RWPE2 (cell line): ENCODE measurements around the gene KCNG3.
"Not testable (repeated sequence)": the region's sequence is repeated elsewhere in the genome, so short reads cannot be mapped to it uniquely, and the experiment has no call there.

ENCODE experiments used
- ATAC-seq: fragments of 200-7000 bp; cut with Tn5 transposase; 3 replicates; pipeline ENCODE4 v1.9.1; 2021; ENCODE audit warnings: low read depth
- DNase-seq: peaks from one replicate; pipeline ENCODE4 v3.0.0-alpha.2; 2020; ENCODE audit warnings: low spot score
- H3K27ac ChIP-seq: fragments of 450-650 bp; 2 replicates; pipeline ENCODE4 v1.5.1; 2017; ENCODE audit warnings: mild to moderate bottlenecking; ENCODE audit not compliant: poor library complexity, severe bottlenecking
- H3K27me3 ChIP-seq: fragments of 250-450 bp; sonication (Bioruptor Pico); 2 replicates; pipeline ENCODE4 v1.5.1; 2021; ENCODE audit warnings: mild to moderate bottlenecking, moderate library complexity; ENCODE audit not compliant: insufficient read depth, poor library complexity, severe bottlenecking
- H3K36me3 ChIP-seq: fragments of 250-450 bp; sonication (Bioruptor Pico); 2 replicates; pipeline ENCODE4 v1.5.1; 2020; ENCODE audit warnings: low read depth, mild to moderate bottlenecking, moderate library complexity
- H3K4me1 ChIP-seq: fragments of 250-450 bp; sonication (Bioruptor Pico); 2 replicates; pipeline ENCODE4 v1.5.1; 2021; ENCODE audit warnings: mild to moderate bottlenecking, moderate library complexity; ENCODE audit not compliant: insufficient read depth, poor library complexity, severe bottlenecking
- H3K4me3 ChIP-seq: fragments of 250-450 bp; sonication (Bioruptor Pico); 2 replicates; pipeline ENCODE4 v1.5.1; 2021; ENCODE audit warnings: mild to moderate bottlenecking, moderate library complexity; ENCODE audit not compliant: severe bottlenecking
- H3K9me3 ChIP-seq: fragments of 250-450 bp; sonication (Bioruptor Pico); 2 replicates; pipeline ENCODE4 v1.5.1; 2021; ENCODE audit warnings: mild to moderate bottlenecking, moderate library complexity; ENCODE audit not compliant: severe bottlenecking
- TF ChIP-seq, protein P1 (sequence below): fragments of 450-650 bp; IDR thresholded peaks from one replicate; pipeline ENCODE4 v1.5.1; 2017; ENCODE audit warnings: mild to moderate bottlenecking, moderate library complexity; ENCODE audit not compliant: poor library complexity, severe bottlenecking

The KCNG3 gene

DNA sequence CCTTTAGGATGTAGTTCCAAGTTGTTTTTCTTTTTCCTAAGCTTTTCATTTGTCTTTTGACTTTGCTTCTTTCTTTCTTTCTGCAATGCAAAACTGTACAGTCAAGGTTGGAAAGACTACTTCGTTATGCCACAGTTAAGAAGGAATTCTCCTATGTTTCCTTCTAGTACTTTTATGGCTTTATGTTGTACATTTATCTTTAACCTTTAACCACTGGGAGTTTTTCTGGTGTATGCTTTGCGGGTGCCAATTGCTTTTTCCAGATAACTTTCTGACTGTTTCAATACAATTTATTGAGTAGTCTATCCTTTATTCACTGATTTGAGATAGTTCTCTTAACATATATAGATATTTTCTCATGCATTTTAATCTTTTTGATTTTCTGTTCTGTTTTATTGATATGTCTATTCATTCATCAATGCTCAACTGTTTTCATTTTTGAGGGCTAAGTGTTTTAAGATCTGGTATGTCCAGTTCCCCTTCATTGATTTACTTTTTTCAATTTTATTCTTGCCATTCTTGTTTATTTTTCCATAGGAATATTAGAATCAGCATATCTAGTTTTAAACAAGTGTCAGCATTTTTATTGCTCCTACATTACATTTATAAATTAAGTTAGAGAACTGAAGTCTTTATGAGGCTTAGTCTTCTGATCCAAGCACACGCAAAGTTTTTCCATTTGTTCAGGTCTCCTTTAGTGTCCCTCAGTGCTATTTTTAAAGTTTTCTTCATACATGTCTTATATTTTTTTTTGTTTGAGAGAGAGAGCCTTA, 82.9 kb downstream of the KCNG3 start:
- H3K4me1 ChIP-seq = no peaks in the 10 kb centered on the region
- ATAC-seq (no peak), DNase-seq (no peak)
- no peaks in the 10 kb centered on the region for H3K27me3 ChIP-seq
- H3K27ac ChIP-seq = no peak overlapping the region
- H3K36me3 ChIP-seq = no peaks in the 10 kb centered on the region
- H3K4me3 ChIP-seq = no peak overlapping the region
- peaks cover 3% of the 10 kb centered on the region for H3K9me3 ChIP-seq
- TF ChIP-seq, protein P1, sequence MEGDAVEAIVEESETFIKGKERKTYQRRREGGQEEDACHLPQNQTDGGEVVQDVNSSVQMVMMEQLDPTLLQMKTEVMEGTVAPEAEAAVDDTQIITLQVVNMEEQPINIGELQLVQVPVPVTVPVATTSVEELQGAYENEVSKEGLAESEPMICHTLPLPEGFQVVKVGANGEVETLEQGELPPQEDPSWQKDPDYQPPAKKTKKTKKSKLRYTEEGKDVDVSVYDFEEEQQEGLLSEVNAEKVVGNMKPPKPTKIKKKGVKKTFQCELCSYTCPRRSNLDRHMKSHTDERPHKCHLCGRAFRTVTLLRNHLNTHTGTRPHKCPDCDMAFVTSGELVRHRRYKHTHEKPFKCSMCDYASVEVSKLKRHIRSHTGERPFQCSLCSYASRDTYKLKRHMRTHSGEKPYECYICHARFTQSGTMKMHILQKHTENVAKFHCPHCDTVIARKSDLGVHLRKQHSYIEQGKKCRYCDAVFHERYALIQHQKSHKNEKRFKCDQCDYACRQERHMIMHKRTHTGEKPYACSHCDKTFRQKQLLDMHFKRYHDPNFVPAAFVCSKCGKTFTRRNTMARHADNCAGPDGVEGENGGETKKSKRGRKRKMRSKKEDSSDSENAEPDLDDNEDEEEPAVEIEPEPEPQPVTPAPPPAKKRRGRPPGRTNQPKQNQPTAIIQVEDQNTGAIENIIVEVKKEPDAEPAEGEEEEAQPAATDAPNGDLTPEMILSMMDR = no peak

DNA sequence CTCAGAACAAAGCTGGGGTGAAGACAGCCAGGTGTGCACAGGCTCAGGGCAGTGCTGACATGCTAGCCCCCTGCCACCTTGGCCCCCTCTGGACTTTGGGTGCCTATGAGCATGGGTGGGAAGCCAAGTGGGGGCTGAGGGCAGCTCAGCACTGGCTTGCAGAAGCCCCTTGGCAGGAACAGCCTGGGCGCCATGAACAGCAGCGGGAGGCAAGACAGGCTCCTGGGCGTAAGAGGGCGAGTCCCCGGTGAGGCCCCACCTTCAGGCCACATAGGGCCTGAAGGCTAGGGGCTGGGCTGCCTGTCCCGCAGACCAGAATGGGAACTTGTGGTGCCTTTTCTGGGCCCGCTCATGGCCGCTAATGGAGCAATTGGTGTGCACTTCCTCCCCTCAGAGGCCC, 85.8 kb downstream of the KCNG3 start:
- Histone ChIP-seq H3K36me3 (no peaks in the 10 kb centered on the region), H3K27me3 (no peaks in the 10 kb centered on the region), H3K27ac (no peak overlapping the region), H3K4me1 (no peaks in the 10 kb centered on the region), H3K4me3 (no peak overlapping the region), H3K9me3 (no peaks in the 10 kb centered on the region)
- DNase-seq (no peak), ATAC-seq (no peak)
- TF ChIP-seq, protein P1 = no peak

GRCh38 chr2:42407476-42407875, 86.3 kb downstream of the KCNG3 start:
- ATAC-seq = no peak
- no peak for DNase-seq
- Histone ChIP-seq H3K27me3 (no peaks in the 10 kb centered on the region), H3K4me3 (no peak overlapping the region), H3K36me3 (no peaks in the 10 kb centered on the region), H3K27ac (no peak overlapping the region), H3K9me3 (no peaks in the 10 kb centered on the region), H3K4me1 (no peaks in the 10 kb centered on the region)
- TF ChIP-seq, protein P1 = no peak

- Histone ChIP-seq H3K4me3 (no peak overlapping the region), H3K9me3 (no peaks in the 10 kb centered on the region), H3K27me3 (no peaks in the 10 kb centered on the region), H3K4me1 (no peaks in the 10 kb centered on the region), H3K27ac (no peak overlapping the region), H3K36me3 (no peaks in the 10 kb centered on the region)
- TF ChIP-seq, protein P1 = no peak
- ATAC-seq = no peak
- DNase-seq = no peak
Measured at GRCh38 chr2:42404676-42405075, 89.1 kb downstream of the KCNG3 start.

- no peaks in the 10 kb centered on the region for H3K36me3 ChIP-seq
- no peaks in the 10 kb centered on the region for H3K4me1 ChIP-seq
Measured at GRCh38 chr2:42401773-42402172, 92.0 kb downstream of the KCNG3 start.

DNA sequence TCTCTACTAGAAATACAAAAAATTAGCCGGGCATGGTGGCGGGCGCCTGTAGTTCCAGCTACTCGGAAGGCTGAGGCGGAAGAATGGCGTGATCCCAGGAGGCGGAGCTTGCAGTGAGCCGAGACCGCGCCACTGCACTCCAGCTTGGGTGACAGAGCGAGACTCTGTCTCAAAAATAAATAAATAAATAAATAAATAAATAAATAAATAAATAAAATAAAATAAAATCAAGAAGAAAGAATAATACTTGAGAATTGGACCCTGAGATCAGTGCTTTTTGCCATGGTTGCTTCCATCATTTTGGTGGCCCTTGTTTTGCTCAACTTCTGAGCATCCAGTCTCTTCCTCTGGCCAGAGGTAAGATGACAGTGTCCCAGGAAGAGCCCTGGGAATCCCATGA, 95.7 kb downstream of the KCNG3 start:
- H3K27me3 ChIP-seq, H3K9me3 ChIP-seq, H3K4me3 ChIP-seq, ATAC-seq, H3K4me1 ChIP-seq, H3K27ac ChIP-seq, DNase-seq, H3K36me3 ChIP-seq: not testable (repeated sequence)

More at GRCh38 chr2:42401773-42402172, 92.0 kb downstream of the KCNG3 start:
- H3K9me3 ChIP-seq = no peaks in the 10 kb centered on the region
- DNase-seq (no peak), ATAC-seq (no peak)
- TF ChIP-seq, protein P1 = no peak
- H3K27me3 ChIP-seq = no peaks in the 10 kb centered on the region
- no peak overlapping the region for H3K4me3 ChIP-seq
- no peak overlapping the region for H3K27ac ChIP-seq

DNA sequence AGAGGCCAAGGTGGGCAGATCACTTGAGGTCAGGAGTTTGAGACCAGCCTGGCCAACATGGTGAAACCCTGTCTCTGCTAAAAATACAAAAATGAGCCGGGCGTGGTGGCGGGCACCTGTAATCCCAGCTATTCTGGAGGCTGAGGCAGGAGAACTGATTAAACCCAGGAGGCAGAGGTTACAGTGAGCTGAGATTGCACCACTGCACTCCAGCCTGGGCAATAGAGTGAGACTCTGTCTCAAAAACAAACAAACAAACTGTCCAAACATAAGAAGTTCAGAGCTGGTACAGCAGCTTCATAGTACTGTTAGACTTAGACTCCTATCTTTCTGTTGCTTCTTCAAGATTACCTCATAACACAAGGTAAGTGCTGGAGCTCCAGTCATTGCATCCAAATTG, 100.5 kb downstream of the KCNG3 start:
- DNase-seq, H3K9me3 ChIP-seq, ATAC-seq, H3K27me3 ChIP-seq, H3K4me1 ChIP-seq, H3K4me3 ChIP-seq, H3K27ac ChIP-seq, H3K36me3 ChIP-seq: not testable (repeated sequence)
